Ectodermal cell (in vitro differentiated cells): ENCODE data around the gene PRSS38. TPM values are rescaled to one million over a fixed set of nuclear protein-coding genes. Genes with fewer than 3 reads are reported as not detected.

ENCODE experiments used
- H3K27ac ChIP-seq: 2 replicates; pipeline ENCODE4 v1.7.0; 2013; ENCODE audit warnings: mild to moderate bottlenecking, low read depth, low read length; ENCODE audit not compliant: insufficient read depth, poor library complexity, severe bottlenecking
- H3K27me3 ChIP-seq: 2 replicates; pipeline ENCODE4 v1.7.0; 2013; ENCODE audit warnings: mild to moderate bottlenecking, low read length; ENCODE audit not compliant: insufficient read depth, control insufficient read depth, poor library complexity, severe bottlenecking
- H3K36me3 ChIP-seq: one replicate; pipeline ENCODE4 v1.7.0; 2013; ENCODE audit warnings: low read length; ENCODE audit not compliant: control insufficient read depth, insufficient read depth
- H3K4me1 ChIP-seq: one replicate; pipeline ENCODE4 v1.7.0; 2013; ENCODE audit warnings: low read length; ENCODE audit not compliant: control insufficient read depth, insufficient read depth
- H3K4me3 ChIP-seq: 2 replicates; pipeline ENCODE4 v1.7.0; 2013; ENCODE audit warnings: low read depth, low read length, control low read depth; ENCODE audit not compliant: insufficient read depth
- H3K9me3 ChIP-seq: 2 replicates; pipeline ENCODE4 v1.7.0; 2013; ENCODE audit warnings: mild to moderate bottlenecking, low read length, moderate library complexity; ENCODE audit not compliant: control insufficient read depth
- WGBS, 2 experiments: methylation state at CpG; one replicate each; pipeline ENCODE4 v1.1.7; 2013; ENCODE audit warnings: missing lambda C conversion rate in 2 of 2; 5-methylcytosine and 5-hydroxymethylcytosine counted together
- polyA plus RNA-seq, 4 experiments: library from polyadenylated mRNA; stranded (reverse); fragments of 50-300 nt; gene quantifications; one replicate each; pipeline ENCODE4 v1.2.3, GENCODE V29; 2013

PRSS38 gene
- not detected for polyA plus RNA-seq (2013, experiment 1 of 4)
- not detected for polyA plus RNA-seq (2013, experiment 2 of 4)
- not detected for polyA plus RNA-seq (2013, experiment 3 of 4)
- not detected for polyA plus RNA-seq (2013, experiment 4 of 4)

DNA sequence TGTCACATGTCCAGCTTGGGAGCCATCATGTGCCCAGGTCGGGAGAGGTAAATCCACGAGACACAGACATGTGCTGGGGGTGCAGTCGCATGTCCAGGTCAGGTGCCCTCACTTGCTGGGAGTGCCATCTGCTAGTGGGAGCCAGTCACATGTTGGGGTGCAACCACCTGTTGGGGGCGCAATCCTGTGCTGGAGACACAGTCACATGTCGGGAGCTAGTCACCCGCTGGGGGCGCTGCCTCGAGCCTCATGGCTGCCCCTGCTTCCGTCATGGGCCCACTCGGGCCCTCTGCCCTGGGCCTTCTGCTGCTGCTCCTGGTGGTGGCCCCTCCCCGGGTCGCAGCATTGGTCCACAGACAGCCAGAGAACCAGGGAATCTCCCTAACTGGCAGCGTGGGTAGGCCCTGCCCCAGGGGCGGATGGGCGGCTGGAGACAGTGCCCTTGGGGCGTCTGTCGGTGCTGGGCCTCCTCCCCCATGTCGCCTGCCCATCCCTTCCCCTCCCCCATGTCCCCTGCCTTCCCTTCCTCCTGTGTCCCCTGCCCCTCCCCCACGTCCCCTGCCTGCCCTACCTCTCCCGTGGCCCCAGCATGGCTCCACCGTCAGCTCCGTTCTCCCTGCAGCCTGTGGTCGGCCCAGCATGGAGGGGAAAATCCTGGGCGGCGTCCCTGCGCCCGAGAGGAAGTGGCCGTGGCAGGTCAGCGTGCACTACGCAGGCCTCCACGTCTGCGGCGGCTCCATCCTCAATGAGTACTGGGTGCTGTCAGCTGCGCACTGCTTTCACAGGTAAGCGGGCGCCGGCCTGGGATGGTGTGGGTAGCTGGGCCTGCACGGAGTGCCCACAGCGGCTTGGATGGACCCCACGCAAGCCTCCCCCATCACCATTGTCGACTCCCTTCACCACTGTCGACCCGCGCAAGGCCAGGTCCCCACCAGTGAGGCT lies at the start of gene PRSS38:
TSS of gene PRSS38 (plus strand) at position 208 of the 942 bp plus-strand sequence. CDS start at position 250, 42 bp downstream.
- no peaks in the 10 kb centered on the region for H3K27me3 ChIP-seq
- no peak within 1 kb of the TSS for H3K4me3 ChIP-seq
- 89% methylated on average over 44 of the region's 44 CpGs for WGBS, 2 experiments
- no peaks in the 10 kb centered on the region for H3K4me1 ChIP-seq
- no peaks in the 10 kb centered on the region for H3K9me3 ChIP-seq
- no peak within 1 kb of the TSS for H3K27ac ChIP-seq
- no peaks in the 10 kb centered on the region for H3K36me3 ChIP-seq

- no peaks in the 10 kb centered on the region for H3K27me3 ChIP-seq
- no peak overlapping the region for H3K4me3 ChIP-seq
- no peaks in the 10 kb centered on the region for H3K4me1 ChIP-seq
- H3K27ac ChIP-seq, result no peak overlapping the region
- H3K9me3 ChIP-seq, result no peaks in the 10 kb centered on the region
- 88 to 91% methylated on average over 17 of the region's 17 CpGs for WGBS, 2 experiments
- H3K36me3 ChIP-seq, result peaks cover 26% of the 10 kb centered on the region
Measured at GRCh38 chr1:227766015-227766634, 49.4 kb upstream of the PRSS38 start.

DNA sequence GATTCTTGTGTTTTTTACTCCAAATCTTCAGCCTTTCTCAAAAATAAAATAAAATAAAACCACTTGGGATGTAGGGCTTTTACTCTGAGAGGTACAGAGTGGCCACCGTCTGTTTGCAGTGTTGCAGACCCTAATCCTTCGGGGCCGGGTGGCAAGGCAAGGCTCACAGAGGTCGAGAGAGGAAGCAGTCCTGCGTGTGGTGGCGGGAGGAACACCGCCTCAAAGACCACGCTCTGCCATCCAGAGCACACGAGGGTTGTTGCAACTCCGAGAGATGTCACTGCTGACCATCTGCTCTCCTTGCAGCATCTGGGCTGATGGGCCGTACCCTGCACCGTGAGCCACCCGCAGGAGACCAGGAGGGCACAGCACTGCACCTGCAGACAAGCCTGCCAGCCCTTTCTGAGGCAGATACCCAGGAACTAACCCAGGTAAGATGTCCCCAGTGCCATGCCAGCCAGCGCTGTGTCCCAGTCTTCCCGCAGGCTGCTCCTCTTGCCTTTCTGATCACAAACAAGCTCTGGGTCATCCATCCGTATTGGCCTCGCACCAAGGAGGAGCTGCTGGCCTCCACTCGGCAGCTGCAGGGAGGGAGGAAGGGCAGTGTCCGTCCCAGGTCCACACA lies 48.7 kb upstream of the PRSS38 start:
- no peak overlapping the region for H3K27ac ChIP-seq
- 94 to 95% methylated on average over 19 of the region's 19 CpGs for WGBS, 2 experiments
- no peaks in the 10 kb centered on the region for H3K27me3 ChIP-seq
- no peak overlapping the region for H3K4me3 ChIP-seq
- peaks cover 21% of the 10 kb centered on the region for H3K36me3 ChIP-seq
- no peaks in the 10 kb centered on the region for H3K4me1 ChIP-seq
- no peaks in the 10 kb centered on the region for H3K9me3 ChIP-seq

DNA sequence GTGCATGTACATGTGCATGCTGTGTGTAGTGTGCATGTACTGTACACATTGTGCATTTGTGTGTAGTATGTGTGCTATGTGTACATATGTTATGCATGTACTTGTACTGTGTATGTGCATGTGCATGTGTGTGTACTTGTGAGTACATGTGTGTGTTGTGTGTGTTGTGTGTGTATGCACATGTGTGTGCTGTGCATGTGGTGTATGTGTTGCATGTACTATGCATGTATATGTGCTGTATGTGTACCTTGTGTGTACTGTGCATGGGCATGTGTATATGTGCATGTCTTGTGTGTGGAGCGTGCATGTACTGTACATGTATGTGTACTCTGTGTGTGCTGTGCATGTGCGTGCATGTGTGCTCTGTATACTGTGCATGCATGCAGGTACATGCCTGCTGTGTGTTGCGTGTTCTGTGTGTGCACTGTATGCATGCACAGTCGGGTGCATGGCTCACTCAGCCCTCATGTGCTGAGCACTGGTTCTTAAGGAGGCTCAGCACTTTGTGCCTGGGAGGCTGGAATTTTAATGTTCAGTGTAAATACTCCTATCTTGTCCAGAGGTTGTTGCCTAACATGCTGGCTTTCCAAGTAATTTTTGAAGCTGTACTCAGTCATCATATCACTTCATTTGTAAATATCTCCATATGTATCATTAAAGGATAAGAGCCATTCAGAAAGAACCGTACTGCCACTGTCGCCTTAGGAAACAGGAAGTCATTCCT lies 47.9 kb upstream of the PRSS38 start:
- Histone ChIP-seq H3K27ac (no peak overlapping the region), H3K9me3 (no peaks in the 10 kb centered on the region), H3K36me3 (peaks cover 21% of the 10 kb centered on the region), H3K27me3 (no peaks in the 10 kb centered on the region), H3K4me3 (no peak overlapping the region), H3K4me1 (no peaks in the 10 kb centered on the region)
- WGBS, 2 experiments, result 96% methylated on average over 6 of the region's 6 CpGs

- no peaks in the 10 kb centered on the region for H3K4me1 ChIP-seq
- no peak overlapping the region for H3K27ac ChIP-seq
- H3K4me3 ChIP-seq, result no peak overlapping the region
- no peaks in the 10 kb centered on the region for H3K9me3 ChIP-seq
- 96 to 97% methylated on average over 7 of the region's 7 CpGs for WGBS, 2 experiments
- H3K27me3 ChIP-seq, result no peaks in the 10 kb centered on the region
- H3K36me3 ChIP-seq, result peaks cover 21% of the 10 kb centered on the region
Measured at GRCh38 chr1:227768125-227768439, 47.4 kb upstream of the PRSS38 start.

GRCh38 chr1:227768640-227769039 lies 46.8 kb upstream of the PRSS38 start:
- H3K4me1 ChIP-seq, result no peaks in the 10 kb centered on the region
- peaks cover 21% of the 10 kb centered on the region for H3K36me3 ChIP-seq
- no peaks in the 10 kb centered on the region for H3K27me3 ChIP-seq
- H3K4me3 ChIP-seq, result no peak overlapping the region
- WGBS, 2 experiments, result 94 to 98% methylated on average over 6 of the region's 6 CpGs
- no peaks in the 10 kb centered on the region for H3K9me3 ChIP-seq
- H3K27ac ChIP-seq, result no peak overlapping the region

GRCh38 chr1:227769047-227769935 lies 46.2 kb upstream of the PRSS38 start:
- H3K9me3 ChIP-seq, result no peaks in the 10 kb centered on the region
- 95 to 96% methylated on average over 20 of the region's 20 CpGs for WGBS, 2 experiments
- H3K36me3 ChIP-seq, result peaks cover 21% of the 10 kb centered on the region
- H3K4me1 ChIP-seq, result no peaks in the 10 kb centered on the region
- H3K27me3 ChIP-seq, result no peaks in the 10 kb centered on the region
- no peak overlapping the region for H3K27ac ChIP-seq
- no peak overlapping the region for H3K4me3 ChIP-seq

DNA sequence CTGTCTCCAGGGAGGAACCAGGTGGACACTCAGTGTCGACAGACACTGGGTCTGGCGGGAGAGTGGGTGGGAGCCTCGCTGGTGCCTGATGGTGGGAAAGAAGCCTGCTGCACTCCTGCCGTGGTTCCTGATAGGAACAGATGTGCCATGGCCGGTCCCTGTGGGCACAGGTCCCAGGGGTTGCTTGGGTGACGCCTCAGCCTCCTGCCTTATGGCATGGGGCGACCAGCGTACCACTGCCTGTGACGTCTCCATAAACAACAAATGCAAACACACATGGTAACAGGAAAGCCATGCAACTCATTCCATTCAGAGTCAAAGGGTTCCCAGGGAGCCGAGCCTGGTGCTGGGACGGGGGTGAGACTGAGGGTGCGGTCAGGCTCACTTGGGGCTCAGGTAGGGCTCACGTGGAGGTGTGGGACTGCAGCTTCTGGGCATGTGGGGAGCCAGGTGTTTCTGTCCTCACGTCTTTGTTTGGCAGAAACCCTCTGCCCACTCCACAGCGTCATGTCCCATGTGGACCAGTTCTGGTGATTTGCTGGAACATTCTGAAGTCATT lies 45.5 kb upstream of the PRSS38 start:
- Histone ChIP-seq H3K4me1 (no peaks in the 10 kb centered on the region), H3K27ac (no peak overlapping the region), H3K27me3 (no peaks in the 10 kb centered on the region), H3K36me3 (peaks cover 21% of the 10 kb centered on the region), H3K4me3 (no peak overlapping the region), H3K9me3 (no peaks in the 10 kb centered on the region)
- WGBS, 2 experiments, result 94% methylated on average over 15 of the region's 15 CpGs

GRCh38 chr1:227770812-227771211 lies 44.7 kb upstream of the PRSS38 start:
- no peak overlapping the region for H3K4me3 ChIP-seq
- peaks cover 22% of the 10 kb centered on the region for H3K36me3 ChIP-seq
- H3K4me1 ChIP-seq, result no peaks in the 10 kb centered on the region
- 96 to 99% methylated on average over 13 of the region's 13 CpGs for WGBS, 2 experiments
- H3K9me3 ChIP-seq, result no peaks in the 10 kb centered on the region
- H3K27me3 ChIP-seq, result no peaks in the 10 kb centered on the region
- no peak overlapping the region for H3K27ac ChIP-seq
